A673 (cell line): ENCODE data around the gene RGCC. TPM values are rescaled to one million over a fixed set of nuclear protein-coding genes. Genes with fewer than 3 reads are reported as not detected.

ENCODE experiments used
- BruUV-seq: library from RNA; stranded (reverse); fragments of 400-500 nt; replicated peaks from 2 replicates; lab custom pipeline; 2021; lab: Mats Ljungman, UMichigan
- CTCF ChIA-PET: fragments of 300-600 bp; sonication (Branson Sonifier 250); formaldehyde crosslinking; loops from one replicate; lab custom pipeline; 2022; ENCODE audit warnings: antibody characterized with exemption; lab: Charles Lee
- POLR2A ChIA-PET: fragments of 300-600 bp; sonication (Branson Sonifier 250); formaldehyde crosslinking; loops from one replicate; lab custom pipeline; 2022; ENCODE audit warnings: antibody characterized with exemption; ENCODE audit not compliant: low non-redundant PET; lab: Charles Lee
- DNase-seq: peaks from one replicate; pipeline ENCODE4 v3.0.0-alpha.2; 2015; ENCODE audit warnings: low spot score
- H3K27ac ChIP-seq: fragments of 200-600 bp; sonication (generic); 2 replicates; pipeline ENCODE4 v1.5.1; 2016; ENCODE audit warnings: mixed run types, low read depth, mild to moderate bottlenecking, mixed read lengths, antibody characterized with exemption, low read length; ENCODE audit not compliant: poor library complexity, severe bottlenecking
- H3K27me3 ChIP-seq: fragments of 200-600 bp; sonication (generic); replicated peaks from 2 replicates; pipeline ENCODE4 v1.6.1; 2017; ENCODE audit warnings: mixed run types, low read depth, mild to moderate bottlenecking, mixed read lengths, antibody characterized with exemption, low read length; ENCODE audit not compliant: insufficient read depth, poor library complexity
- H3K36me3 ChIP-seq: fragments of 200-600 bp; sonication (generic); 2 replicates; pipeline ENCODE4 v1.6.1; 2016; ENCODE audit warnings: mixed run types, mild to moderate bottlenecking, mixed read lengths, antibody characterized with exemption, low read length; ENCODE audit not compliant: insufficient read depth, poor library complexity, severe bottlenecking
- H3K4me1 ChIP-seq: fragments of 200-600 bp; sonication (generic); 2 replicates; pipeline ENCODE4 v1.6.1; 2017; ENCODE audit warnings: mixed run types, mild to moderate bottlenecking, mixed read lengths, antibody characterized with exemption, low read length; ENCODE audit not compliant: insufficient read depth, poor library complexity, severe bottlenecking
- H3K4me3 ChIP-seq: fragments of 200-600 bp; sonication (generic); 2 replicates; pipeline ENCODE4 v1.5.1; 2016; ENCODE audit warnings: low read depth, mixed run types, mild to moderate bottlenecking, mixed read lengths, low read length; ENCODE audit not compliant: poor library complexity, severe bottlenecking
- H3K9me3 ChIP-seq: fragments of 200-600 bp; sonication (generic); 2 replicates; pipeline ENCODE4 v1.6.1; 2016; ENCODE audit warnings: mixed run types, low read depth, mild to moderate bottlenecking, mixed read lengths, antibody characterized with exemption, low read length; ENCODE audit not compliant: poor library complexity, severe bottlenecking
- EZH2 ChIP-seq: fragments of 200-600 bp; sonication (generic); IDR thresholded peaks from 2 replicates; pipeline ENCODE4 v1.6.1; 2017; ENCODE audit warnings: borderline replicate concordance, low read depth, mild to moderate bottlenecking, mixed read lengths, antibody characterized with exemption, low read length; ENCODE audit not compliant: poor library complexity, severe bottlenecking
- intact Hi-C: fragments of 100-400 bp; cut with micrococcal nuclease; formaldehyde crosslinking; loops from one replicate; pipeline ENCODE4 v1.10.0; 2022; ENCODE audit not compliant: unreplicated experiment
- total RNA-seq: library from RNA; stranded (reverse); gene quantifications from 2 replicates; pipeline ENCODE4 v1.2.3, GENCODE V29; 2021
- TF ChIP-seq, protein P1 (sequence below): fragments of 300-800, 200-600 bp; sonication (generic); conservative IDR thresholded peaks from 2 replicates; pipeline ENCODE4 v1.5.1; 2017; ENCODE audit warnings: low read depth, mild to moderate bottlenecking, antibody characterized with exemption, low read length, moderate library complexity, mixed read lengths

Gene RGCC
- total RNA-seq, 1 experiment from 2014 or later, result not detected

DNA sequence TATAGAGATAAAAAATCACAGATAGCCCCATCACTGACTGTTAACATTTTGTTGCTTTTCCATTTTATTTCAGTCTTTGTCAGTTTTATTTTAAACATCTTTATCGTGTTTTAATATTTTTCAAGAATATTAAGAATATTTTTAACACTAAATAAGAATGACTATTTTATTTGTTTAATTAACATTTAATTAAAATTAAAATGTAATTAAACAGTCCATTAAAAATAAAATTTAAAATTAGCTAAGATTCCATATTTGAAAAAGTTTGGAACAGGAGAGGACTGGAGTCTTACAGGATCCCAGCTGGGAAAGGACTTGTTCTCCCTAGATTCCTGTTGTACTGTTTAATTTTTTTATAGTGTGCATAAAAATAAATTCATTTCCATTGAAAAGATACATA, 54.5 kb downstream of the RGCC start:
- Histone ChIP-seq H3K27ac (no peak overlapping the region), H3K9me3 (no peaks in the 10 kb centered on the region), H3K36me3 (no peaks in the 10 kb centered on the region), H3K4me1 (no peaks in the 10 kb centered on the region), H3K4me3 (no peak overlapping the region), H3K27me3 (no peaks in the 10 kb centered on the region)
- intact Hi-C loops, result no loop called here
- no peak for DNase-seq
- no TSS peak for BruUV-seq
- POLR2A ChIA-PET, result no interaction called here
- TF ChIP-seq, protein P1, sequence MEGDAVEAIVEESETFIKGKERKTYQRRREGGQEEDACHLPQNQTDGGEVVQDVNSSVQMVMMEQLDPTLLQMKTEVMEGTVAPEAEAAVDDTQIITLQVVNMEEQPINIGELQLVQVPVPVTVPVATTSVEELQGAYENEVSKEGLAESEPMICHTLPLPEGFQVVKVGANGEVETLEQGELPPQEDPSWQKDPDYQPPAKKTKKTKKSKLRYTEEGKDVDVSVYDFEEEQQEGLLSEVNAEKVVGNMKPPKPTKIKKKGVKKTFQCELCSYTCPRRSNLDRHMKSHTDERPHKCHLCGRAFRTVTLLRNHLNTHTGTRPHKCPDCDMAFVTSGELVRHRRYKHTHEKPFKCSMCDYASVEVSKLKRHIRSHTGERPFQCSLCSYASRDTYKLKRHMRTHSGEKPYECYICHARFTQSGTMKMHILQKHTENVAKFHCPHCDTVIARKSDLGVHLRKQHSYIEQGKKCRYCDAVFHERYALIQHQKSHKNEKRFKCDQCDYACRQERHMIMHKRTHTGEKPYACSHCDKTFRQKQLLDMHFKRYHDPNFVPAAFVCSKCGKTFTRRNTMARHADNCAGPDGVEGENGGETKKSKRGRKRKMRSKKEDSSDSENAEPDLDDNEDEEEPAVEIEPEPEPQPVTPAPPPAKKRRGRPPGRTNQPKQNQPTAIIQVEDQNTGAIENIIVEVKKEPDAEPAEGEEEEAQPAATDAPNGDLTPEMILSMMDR, result no peak
- TF ChIP-seq EZH2, result no peak
- CTCF ChIA-PET, result no interaction called here

DNA sequence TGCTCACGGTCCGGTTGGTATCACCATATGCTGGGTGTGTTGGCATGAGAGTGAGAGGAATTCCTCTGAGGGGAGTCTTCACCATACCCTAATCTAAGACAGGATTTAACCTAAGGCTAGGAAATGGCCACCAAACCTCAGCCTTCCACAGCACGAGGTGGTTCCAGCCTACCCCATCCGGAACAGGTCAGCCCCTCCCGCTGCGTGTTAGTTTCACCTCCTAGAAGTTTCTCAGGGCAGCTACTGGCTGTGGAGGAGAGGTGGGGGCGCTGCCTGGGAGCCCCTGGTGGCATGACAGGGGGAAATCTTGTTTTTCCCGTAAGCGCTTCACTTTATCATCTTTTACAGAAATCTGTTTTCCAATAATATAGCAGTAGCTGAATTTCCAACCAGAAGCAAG, 55.1 kb downstream of the RGCC start:
- POLR2A ChIA-PET, result no interaction called here
- no TSS peak for BruUV-seq
- Histone ChIP-seq H3K36me3 (no peaks in the 10 kb centered on the region), H3K4me1 (no peaks in the 10 kb centered on the region), H3K27me3 (no peaks in the 10 kb centered on the region), H3K9me3 (no peaks in the 10 kb centered on the region), H3K27ac (no peak overlapping the region), H3K4me3 (no peak overlapping the region)
- intact Hi-C loops, result no loop called here
- CTCF ChIA-PET, result interaction anchor here (0.5 kb wide), 1 partner anchor 456 kb away, joined by 3 read pairs; no protein-coding TSS in a partner anchor
- no peak for DNase-seq
- TF ChIP-seq EZH2, result no peak
- TF ChIP-seq, protein P1, result no peak

DNA sequence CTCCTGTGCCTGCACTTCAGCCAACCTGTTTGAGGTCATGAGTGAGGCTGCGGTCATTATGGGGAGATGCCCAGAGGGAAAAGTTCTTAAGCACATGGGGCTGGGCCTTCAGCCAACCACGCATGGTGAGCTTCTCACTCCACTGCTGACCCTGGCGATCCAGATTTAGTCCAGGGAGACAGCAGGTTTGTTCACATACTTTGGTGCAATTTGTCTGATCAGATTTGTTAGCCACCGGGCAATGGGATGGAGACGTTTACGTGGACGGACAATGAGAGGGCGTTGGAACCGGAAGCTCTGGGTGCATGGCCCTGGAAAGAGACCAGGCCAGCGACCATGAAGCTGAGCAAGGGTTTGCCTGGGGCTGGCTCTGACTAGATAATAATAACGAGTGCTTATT, 56.2 kb downstream of the RGCC start:
- no peaks in the 10 kb centered on the region for H3K9me3 ChIP-seq
- ChIA-PET CTCF (no interaction called here), POLR2A (no interaction called here)
- H3K36me3 ChIP-seq, result no peaks in the 10 kb centered on the region
- H3K4me3 ChIP-seq, result no peak overlapping the region
- no peak for DNase-seq
- no TSS peak for BruUV-seq
- no peaks in the 10 kb centered on the region for H3K4me1 ChIP-seq
- no peak for TF ChIP-seq EZH2
- TF ChIP-seq, protein P1, result no peak
- intact Hi-C loops, result no loop called here
- H3K27ac ChIP-seq, result no peak overlapping the region
- H3K27me3 ChIP-seq, result no peaks in the 10 kb centered on the region
